CD4-positive, CD25-positive, alpha-beta regulatory T cell (primary cell): ENCODE results near the gene CACNA2D3. TPM values are rescaled to one million over a fixed set of nuclear protein-coding genes. Genes with fewer than 3 reads are reported as not detected.

Experiments used
- ATAC-seq, 2 donors: fragments of 150-1000 bp; cut with Tn5 transposase; one replicate each; pipeline ENCODE4 v1.10.0; 2021; ENCODE audit warnings: low read depth in 2 of 2, moderate number of reproducible peaks in 2 of 2, moderate library complexity in 1 of 2
- DNase-seq, 3 donors: peaks; one replicate each; pipeline versions ENCODE4 v3.0.0 to v3.0.0-alpha.2; 2012 to 2022; ENCODE audit warnings: mixed read lengths in 1 of 3
- H3K27ac ChIP-seq: one replicate; pipeline ENCODE4 v1.7.0; 2013; ENCODE audit warnings: mild to moderate bottlenecking, low read length; ENCODE audit not compliant: insufficient read depth, poor library complexity, severe bottlenecking
- H3K27me3 ChIP-seq: one replicate; pipeline ENCODE4 v1.7.0; 2013; ENCODE audit warnings: low read length; ENCODE audit not compliant: control insufficient read depth, insufficient read depth
- H3K36me3 ChIP-seq: one replicate; pipeline ENCODE4 v1.7.0; 2013; ENCODE audit warnings: mild to moderate bottlenecking, low read length, moderate library complexity; ENCODE audit not compliant: control insufficient read depth, insufficient read depth
- H3K4me1 ChIP-seq: 2 replicates; pipeline ENCODE4 v1.7.0; 2013; ENCODE audit warnings: mild to moderate bottlenecking, low read length; ENCODE audit not compliant: insufficient read depth, control insufficient read depth, poor library complexity, severe bottlenecking
- H3K4me3 ChIP-seq: one replicate; pipeline ENCODE4 v1.7.0; 2013; ENCODE audit warnings: low read depth, mild to moderate bottlenecking, low read length, moderate library complexity
- H3K9me3 ChIP-seq, 2 experiments: 1 replicate in 1 of 2; 2 replicates in 1 of 2; pipeline ENCODE4 v1.7.0; 2013; ENCODE audit warnings: low read length in 2 of 2, mild to moderate bottlenecking in 1 of 2, moderate library complexity in 1 of 2; ENCODE audit not compliant: control insufficient read depth in 2 of 2
- H3K27ac Mint-ChIP-seq, 3 donors: one replicate each; pipeline ENCODE4 v1.8.0; 2020 to 2022; ENCODE audit warnings: mild to moderate bottlenecking in 3 of 3, mixed read lengths in 3 of 3, moderate library complexity in 2 of 3
- H3K27me3 Mint-ChIP-seq: one replicate; pipeline ENCODE4 v1.8.0; 2022; ENCODE audit warnings: mild to moderate bottlenecking, mixed read lengths
- H3K36me3 Mint-ChIP-seq: one replicate; pipeline ENCODE4 v1.8.0; 2020; ENCODE audit warnings: mixed read lengths
- H3K4me1 Mint-ChIP-seq, 4 donors: one replicate each; pipeline ENCODE4 v1.8.0; 2020 to 2022; ENCODE audit warnings: mixed read lengths in 4 of 4, mild to moderate bottlenecking in 1 of 4
- H3K4me3 Mint-ChIP-seq, 4 donors: one replicate each; pipeline ENCODE4 v1.8.0; 2020 to 2022; ENCODE audit warnings: mild to moderate bottlenecking in 4 of 4, mixed read lengths in 4 of 4, moderate library complexity in 3 of 4
- H3K9me3 Mint-ChIP-seq, 7 donors: one replicate each; pipeline ENCODE4 v1.8.0; 2020 to 2022; ENCODE audit warnings: mixed read lengths in 7 of 7, mild to moderate bottlenecking in 3 of 7, moderate library complexity in 2 of 7
- polyA plus RNA-seq, 4 donors: library from polyadenylated mRNA; unstranded; fragments of 300-500 nt; fragmentation: Illumina TruSeq; gene quantifications; one replicate each; pipeline ENCODE4 v1.2.3, GENCODE V29; 2021
- total RNA-seq: library from RNA; stranded (reverse); gene quantifications from one replicate; pipeline ENCODE4 v1.2.3, GENCODE V29; 2022

The CACNA2D3 gene
- total and polyA plus RNA-seq, 5 donors from 2014 or later, result not detected

GRCh38 chr3:54830658-54831057 is 708.3 kb downstream of the CACNA2D3 start:
- no peak for ATAC-seq
- peaks cover 0 to 5% of the 10 kb centered on the region in 2 experiments for H3K9me3 ChIP-seq
- H3K4me1 Mint-ChIP-seq, result no peaks in the 10 kb centered on the region
- H3K4me3 Mint-ChIP-seq, result no peak overlapping the region
- no peaks in the 10 kb centered on the region for H3K27me3 Mint-ChIP-seq
- no peaks in the 10 kb centered on the region for H3K36me3 Mint-ChIP-seq
- DNase-seq, result peak in 1 of 3 donors; percentile 33
- no peaks in the 10 kb centered on the region for H3K36me3 ChIP-seq
- peaks cover 0 to 4% (median 3%) of the 10 kb centered on the region in 7 donors for H3K9me3 Mint-ChIP-seq
- H3K27ac ChIP-seq, result no peak overlapping the region
- no peak overlapping the region for H3K27ac Mint-ChIP-seq
- H3K27me3 ChIP-seq, result no peaks in the 10 kb centered on the region
- no peak overlapping the region for H3K4me3 ChIP-seq
- no peaks in the 10 kb centered on the region for H3K4me1 ChIP-seq

DNA sequence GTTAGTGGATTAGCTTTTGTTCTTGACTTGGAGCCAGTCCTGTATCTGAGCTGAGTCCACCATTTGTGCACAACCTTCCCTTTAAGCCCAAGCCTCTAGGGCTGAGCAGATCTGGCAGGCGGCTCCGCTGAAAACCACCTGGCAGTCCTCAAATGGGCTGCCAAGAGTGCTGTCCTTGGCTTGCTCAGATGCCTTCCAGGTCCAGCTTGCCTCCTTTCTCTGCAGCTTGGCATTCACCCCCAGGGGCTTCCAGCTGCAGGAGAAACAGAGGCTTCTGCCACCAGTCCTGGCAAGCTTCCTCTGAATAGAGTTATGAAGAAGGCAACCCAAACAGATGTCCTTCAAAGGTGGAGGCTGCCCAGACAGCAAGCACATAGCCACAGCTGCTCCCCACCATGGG is 708.8 kb downstream of the CACNA2D3 start:
- Histone ChIP-seq H3K27me3 (no peaks in the 10 kb centered on the region), H3K9me3 (peaks cover 0 to 5% of the 10 kb centered on the region in 2 experiments), H3K36me3 (no peaks in the 10 kb centered on the region), H3K27ac (no peak overlapping the region), H3K4me3 (no peak overlapping the region), H3K4me1 (no peaks in the 10 kb centered on the region)
- H3K9me3 Mint-ChIP-seq, result peaks cover 0 to 4% (median 3%) of the 10 kb centered on the region in 7 donors
- ATAC-seq, result no peak
- H3K4me1 Mint-ChIP-seq, result no peaks in the 10 kb centered on the region
- no peak overlapping the region for H3K4me3 Mint-ChIP-seq
- no peaks in the 10 kb centered on the region for H3K27me3 Mint-ChIP-seq
- no peaks in the 10 kb centered on the region for H3K36me3 Mint-ChIP-seq
- no peak overlapping the region for H3K27ac Mint-ChIP-seq
- no peak for DNase-seq

GRCh38 chr3:54832876-54833275 is 710.5 kb downstream of the CACNA2D3 start:
- H3K27me3 ChIP-seq, result no peaks in the 10 kb centered on the region
- H3K4me3 ChIP-seq, result no peak overlapping the region
- DNase-seq, result no peak
- peaks cover 0 to 5% of the 10 kb centered on the region in 2 experiments for H3K9me3 ChIP-seq
- no peaks in the 10 kb centered on the region for H3K36me3 Mint-ChIP-seq
- H3K4me1 Mint-ChIP-seq, result no peaks in the 10 kb centered on the region
- H3K4me1 ChIP-seq, result no peaks in the 10 kb centered on the region
- no peak overlapping the region for H3K27ac ChIP-seq
- no peaks in the 10 kb centered on the region for H3K36me3 ChIP-seq
- no peak overlapping the region for H3K27ac Mint-ChIP-seq
- H3K9me3 Mint-ChIP-seq, result peaks cover 0 to 4% (median 3%) of the 10 kb centered on the region in 7 donors
- no peak overlapping the region for H3K4me3 Mint-ChIP-seq
- no peak for ATAC-seq
- H3K27me3 Mint-ChIP-seq, result no peaks in the 10 kb centered on the region

GRCh38 chr3:54835701-54836100 is 713.3 kb downstream of the CACNA2D3 start:
- Mint-ChIP-seq H3K9me3 (peaks cover 0 to 4% (median 3%) of the 10 kb centered on the region in 7 donors), H3K36me3 (no peaks in the 10 kb centered on the region), H3K4me3 (no peak overlapping the region), H3K4me1 (no peaks in the 10 kb centered on the region), H3K27me3 (no peaks in the 10 kb centered on the region), H3K27ac (no peak overlapping the region)
- Histone ChIP-seq H3K4me1 (no peaks in the 10 kb centered on the region), H3K27ac (no peak overlapping the region), H3K27me3 (no peaks in the 10 kb centered on the region), H3K9me3 (peaks cover 0 to under 1% of the 10 kb centered on the region in 2 experiments), H3K4me3 (no peak overlapping the region), H3K36me3 (no peaks in the 10 kb centered on the region)
- DNase-seq (no peak), ATAC-seq (no peak)

DNA sequence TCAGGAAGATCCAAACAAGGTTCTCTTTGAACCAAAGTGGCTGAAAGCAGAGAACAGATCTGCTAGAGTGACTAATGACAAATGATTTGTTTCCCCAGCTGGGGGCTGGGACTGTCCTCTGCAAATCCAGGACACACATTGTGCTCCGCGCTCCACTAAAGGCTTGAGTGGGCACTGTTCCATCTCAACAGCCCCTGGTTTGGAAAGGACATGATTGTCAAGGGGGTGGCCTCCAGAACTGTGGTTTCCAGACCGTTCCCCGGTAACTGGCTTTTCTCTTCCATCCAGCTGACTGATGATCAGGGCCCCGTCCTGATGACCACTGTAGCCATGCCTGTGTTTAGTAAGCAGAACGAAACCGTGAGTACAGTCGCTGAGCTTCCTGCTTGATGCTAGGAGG is 714.5 kb downstream of the CACNA2D3 start:
- Histone ChIP-seq H3K36me3 (no peaks in the 10 kb centered on the region), H3K27me3 (no peaks in the 10 kb centered on the region), H3K9me3 (no peaks in the 10 kb centered on the region), H3K27ac (no peak overlapping the region), H3K4me3 (no peak overlapping the region), H3K4me1 (no peaks in the 10 kb centered on the region)
- no peak overlapping the region for H3K4me3 Mint-ChIP-seq
- ATAC-seq (no peak), DNase-seq (no peak)
- H3K36me3 Mint-ChIP-seq, result no peaks in the 10 kb centered on the region
- no peaks in the 10 kb centered on the region for H3K27me3 Mint-ChIP-seq
- no peak overlapping the region for H3K27ac Mint-ChIP-seq
- peaks cover 0 to 4% (median 2%) of the 10 kb centered on the region in 7 donors for H3K9me3 Mint-ChIP-seq
- no peaks in the 10 kb centered on the region for H3K4me1 Mint-ChIP-seq

DNA sequence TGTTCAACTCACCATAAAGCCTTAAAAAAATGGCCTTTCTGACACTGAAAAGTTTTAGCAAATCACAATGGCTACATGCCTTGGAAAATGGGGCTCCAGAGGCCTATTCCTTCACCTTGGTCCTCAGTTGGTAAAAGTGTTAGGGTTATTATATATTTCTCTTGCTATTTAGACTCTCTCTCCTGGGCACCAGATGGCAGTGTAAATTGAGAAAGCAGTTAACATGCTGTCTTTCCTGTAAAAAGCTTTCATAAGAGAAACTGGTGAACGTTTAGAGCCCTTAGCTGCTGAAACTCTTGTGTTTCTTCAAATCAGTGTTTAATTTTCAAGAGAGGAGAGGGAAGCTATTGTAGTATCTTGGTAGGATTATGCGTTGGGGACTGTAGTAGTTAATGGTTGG is 715.6 kb downstream of the CACNA2D3 start:
- H3K27me3 ChIP-seq, result no peaks in the 10 kb centered on the region
- no peaks in the 10 kb centered on the region for H3K4me1 ChIP-seq
- no peaks in the 10 kb centered on the region for H3K9me3 ChIP-seq
- H3K27ac Mint-ChIP-seq, result no peak overlapping the region
- H3K4me3 ChIP-seq, result no peak overlapping the region
- no peak overlapping the region for H3K27ac ChIP-seq
- no peak overlapping the region for H3K4me3 Mint-ChIP-seq
- H3K36me3 Mint-ChIP-seq, result no peaks in the 10 kb centered on the region
- no peaks in the 10 kb centered on the region for H3K4me1 Mint-ChIP-seq
- DNase-seq (no peak), ATAC-seq (no peak)
- H3K27me3 Mint-ChIP-seq, result no peaks in the 10 kb centered on the region
- H3K9me3 Mint-ChIP-seq, result peaks cover 0 to 4% (median 0%) of the 10 kb centered on the region in 7 donors
- H3K36me3 ChIP-seq, result no peaks in the 10 kb centered on the region

DNA sequence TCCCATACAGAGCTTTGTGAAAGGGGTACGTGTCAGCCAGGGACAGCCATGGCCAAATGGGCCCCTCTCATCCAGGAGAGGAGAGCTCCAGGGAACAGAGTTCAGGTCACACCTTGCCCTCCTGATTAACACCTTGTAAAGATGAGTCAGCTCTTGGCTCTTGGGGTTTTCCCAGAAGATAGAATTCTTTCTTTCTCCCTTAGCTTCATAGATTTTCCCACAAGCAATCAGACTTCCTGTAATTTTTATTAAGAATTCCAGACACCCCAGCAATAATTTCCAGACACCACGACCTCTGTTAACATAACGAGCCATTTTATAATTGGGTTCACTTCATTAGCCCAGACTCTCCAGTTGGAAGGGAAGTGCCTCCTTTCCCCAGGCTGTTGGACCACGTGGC is 719.1 kb downstream of the CACNA2D3 start:
- Histone ChIP-seq H3K36me3 (no peaks in the 10 kb centered on the region), H3K27ac (no peak overlapping the region), H3K9me3 (no peaks in the 10 kb centered on the region), H3K4me3 (no peak overlapping the region), H3K4me1 (no peaks in the 10 kb centered on the region), H3K27me3 (no peaks in the 10 kb centered on the region)
- no peak overlapping the region for H3K4me3 Mint-ChIP-seq
- H3K36me3 Mint-ChIP-seq, result no peaks in the 10 kb centered on the region
- no peaks in the 10 kb centered on the region for H3K4me1 Mint-ChIP-seq
- no peak for ATAC-seq
- H3K9me3 Mint-ChIP-seq, result peaks cover 0 to 2% (median 0%) of the 10 kb centered on the region in 7 donors
- no peak for DNase-seq
- H3K27me3 Mint-ChIP-seq, result peaks cover 5% of the 10 kb centered on the region
- no peak overlapping the region for H3K27ac Mint-ChIP-seq

DNA sequence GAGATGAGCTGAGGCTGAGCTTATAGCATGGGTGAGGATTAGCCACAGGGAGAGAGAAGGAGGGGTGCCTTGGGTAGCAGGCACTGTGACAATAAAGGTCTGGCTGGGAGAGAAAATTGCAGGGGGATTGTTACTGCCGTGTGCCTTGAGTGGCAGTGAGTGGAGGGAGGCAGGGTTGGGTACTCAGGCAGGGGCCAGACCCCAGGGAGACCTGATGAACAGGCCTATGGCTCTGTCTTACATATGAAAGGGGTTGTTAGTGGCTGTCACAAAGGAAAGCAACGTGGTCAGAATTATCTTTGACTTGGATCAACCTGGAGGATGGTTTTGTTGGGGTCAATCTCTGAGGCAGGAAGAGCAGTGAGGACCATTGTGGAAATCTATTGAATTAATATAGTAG is 721.0 kb downstream of the CACNA2D3 start:
- H3K4me1 Mint-ChIP-seq, result no peaks in the 10 kb centered on the region
- no peaks in the 10 kb centered on the region for H3K4me1 ChIP-seq
- no peaks in the 10 kb centered on the region for H3K9me3 ChIP-seq
- DNase-seq, result no peak
- no peaks in the 10 kb centered on the region for H3K36me3 ChIP-seq
- H3K9me3 Mint-ChIP-seq, result peaks cover 0 to 2% (median 0%) of the 10 kb centered on the region in 7 donors
- H3K27me3 ChIP-seq, result no peaks in the 10 kb centered on the region
- H3K27me3 Mint-ChIP-seq, result peaks cover 5% of the 10 kb centered on the region
- no peak overlapping the region for H3K4me3 ChIP-seq
- no peak overlapping the region for H3K4me3 Mint-ChIP-seq
- no peak overlapping the region for H3K27ac Mint-ChIP-seq
- no peak for ATAC-seq
- no peak overlapping the region for H3K27ac ChIP-seq
- no peaks in the 10 kb centered on the region for H3K36me3 Mint-ChIP-seq
